Mesodermal cell (in vitro differentiated cells): ENCODE data around the gene CPZ.
"Not testable (repeated sequence)": the region's sequence is repeated elsewhere in the genome, so short reads cannot be mapped to it uniquely, and the experiment has no call there.

Experiments used
- H3K27ac ChIP-seq: 2 replicates; pipeline ENCODE4 v1.7.0; 2013; ENCODE audit warnings: mild to moderate bottlenecking, low read depth, low read length, moderate library complexity; ENCODE audit not compliant: severe bottlenecking
- H3K36me3 ChIP-seq: 2 replicates; pipeline ENCODE4 v1.7.1; 2013; ENCODE audit warnings: mild to moderate bottlenecking, low read length, moderate library complexity; ENCODE audit not compliant: control insufficient read depth, insufficient read depth
- H3K4me1 ChIP-seq: one replicate; pipeline ENCODE4 v1.7.1; 2013; ENCODE audit warnings: mild to moderate bottlenecking, low read length; ENCODE audit not compliant: insufficient read depth, control insufficient read depth, poor library complexity, severe bottlenecking
- H3K4me3 ChIP-seq: 2 replicates; pipeline ENCODE4 v1.7.0; 2013; ENCODE audit warnings: low read length, control low read depth, mild to moderate bottlenecking; ENCODE audit not compliant: insufficient read depth, poor library complexity, severe bottlenecking; ENCODE audit errors: extremely low read depth
- H3K9me3 ChIP-seq: 2 replicates; pipeline ENCODE4 v1.7.1; 2013; ENCODE audit warnings: mild to moderate bottlenecking, low read length, moderate library complexity; ENCODE audit not compliant: control insufficient read depth
- WGBS, 2 experiments: methylation state at CpG; one replicate each; pipeline ENCODE4 v1.1.5; 2013; ENCODE audit warnings: missing lambda C conversion rate in 2 of 2; ENCODE audit not compliant: insufficient coverage in 2 of 2; 5-methylcytosine and 5-hydroxymethylcytosine counted together

CPZ gene

GRCh38 chr4:8573266-8573665 is 19.3 kb upstream of the CPZ start:
- no peaks in the 10 kb centered on the region for H3K36me3 ChIP-seq
- H3K4me3 ChIP-seq: no peak overlapping the region
- H3K9me3 ChIP-seq: no peaks in the 10 kb centered on the region
- H3K27ac ChIP-seq: no peak overlapping the region
- H3K4me1 ChIP-seq: peaks cover 3% of the 10 kb centered on the region
- 92 to 94% methylated on average over 4 of the region's 5 CpGs for WGBS, 2 experiments

GRCh38 chr4:8574796-8575370 is 17.7 kb upstream of the CPZ start:
- Histone ChIP-seq H3K27ac (no peak overlapping the region), H3K36me3 (no peaks in the 10 kb centered on the region), H3K4me3 (no peak overlapping the region), H3K4me1 (peaks cover 1% of the 10 kb centered on the region), H3K9me3 (no peaks in the 10 kb centered on the region)
- 76 to 86% methylated on average over 3 to 5 of the region's 5 CpGs for WGBS, 2 experiments

- 85 to 94% methylated on average over 3 to 4 of the region's 4 CpGs for WGBS, 2 experiments
- Histone ChIP-seq H3K27ac (no peak overlapping the region), H3K36me3 (no peaks in the 10 kb centered on the region), H3K4me3 (no peak overlapping the region), H3K4me1 (peaks cover 5% of the 10 kb centered on the region), H3K9me3 (no peaks in the 10 kb centered on the region)
Measured at GRCh38 chr4:8575457-8575856, 17.1 kb upstream of the CPZ start.

- H3K4me3 ChIP-seq, H3K36me3 ChIP-seq, H3K4me1 ChIP-seq, H3K27ac ChIP-seq, H3K9me3 ChIP-seq: not testable (repeated sequence)
- WGBS, 2 experiments: 82 to 85% methylated on average over 3 to 5 of the region's 5 CpGs
Measured at GRCh38 chr4:8576591-8576990, 16.0 kb upstream of the CPZ start.

- Histone ChIP-seq H3K27ac (no peak overlapping the region), H3K36me3 (no peaks in the 10 kb centered on the region), H3K9me3 (no peaks in the 10 kb centered on the region), H3K4me3 (no peak overlapping the region), H3K4me1 (peaks cover 5% of the 10 kb centered on the region)
- WGBS, 2 experiments: 67 to 80% methylated on average over 6 to 7 of the region's 8 CpGs
Measured at GRCh38 chr4:8577046-8577445, 15.5 kb upstream of the CPZ start.

- 86 to 87% methylated on average over 2 to 4 of the region's 4 CpGs for WGBS, 2 experiments
- Histone ChIP-seq H3K9me3 (no peaks in the 10 kb centered on the region), H3K4me1 (peaks cover 5% of the 10 kb centered on the region), H3K4me3 (no peak overlapping the region), H3K27ac (no peak overlapping the region), H3K36me3 (no peaks in the 10 kb centered on the region)
Measured at GRCh38 chr4:8577972-8578371, 14.6 kb upstream of the CPZ start.

GRCh38 chr4:8578717-8579116 is 13.8 kb upstream of the CPZ start:
- WGBS, 2 experiments: 70% methylated on average over 2 of the region's 3 CpGs; no CpG with 5 or more reads in 1 of the 2 experiments
- H3K36me3 ChIP-seq: no peaks in the 10 kb centered on the region
- no peak overlapping the region for H3K27ac ChIP-seq
- H3K9me3 ChIP-seq: no peaks in the 10 kb centered on the region
- H3K4me3 ChIP-seq: no peak overlapping the region
- peaks cover 5% of the 10 kb centered on the region for H3K4me1 ChIP-seq

GRCh38 chr4:8579526-8580320 is 12.8 kb upstream of the CPZ start:
- WGBS, 2 experiments: 18% methylated on average over 6 to 7 of the region's 12 CpGs
- no peaks in the 10 kb centered on the region for H3K36me3 ChIP-seq
- no peaks in the 10 kb centered on the region for H3K9me3 ChIP-seq
- H3K4me1 ChIP-seq: peaks cover 5% of the 10 kb centered on the region
- no peak overlapping the region for H3K4me3 ChIP-seq
- no peak overlapping the region for H3K27ac ChIP-seq

GRCh38 chr4:8580321-8581093 is 12.1 kb upstream of the CPZ start, which contains the start of gene GPR78:
TSS of gene GPR78 (plus strand) at chr4:8580392. CDS start at chr4:8580983, 591 bp downstream.
- no peaks in the 10 kb centered on the region for H3K9me3 ChIP-seq
- no peak within 1 kb of the TSS for H3K4me3 ChIP-seq
- no peaks in the 10 kb centered on the region for H3K36me3 ChIP-seq
- H3K27ac ChIP-seq: no peak within 1 kb of the TSS
- WGBS, 2 experiments: 1 to 2% methylated on average over 49 to 54 of the region's 63 CpGs
- H3K4me1 ChIP-seq: peaks cover 5% of the 10 kb centered on the region

GRCh38 chr4:8581094-8581861 is 11.3 kb upstream of the CPZ start:
- H3K36me3 ChIP-seq: no peaks in the 10 kb centered on the region
- no peak overlapping the region for H3K27ac ChIP-seq
- WGBS, 2 experiments: 30 to 31% methylated on average over 64 to 66 of the region's 66 CpGs
- H3K9me3 ChIP-seq: no peaks in the 10 kb centered on the region
- peaks cover 5% of the 10 kb centered on the region for H3K4me1 ChIP-seq
- no peak overlapping the region for H3K4me3 ChIP-seq
